Measurements from ENCODE around the gene ATIC. TPM values are rescaled to one million over a fixed set of nuclear protein-coding genes. Genes with fewer than 3 reads are reported as not detected.
A peak's percentile ranks its signal among the peaks of the same experiment; 100 is the strongest.

Gene ATIC
- total RNA-seq, 1 donor from 2014 or later, result 43.2 TPM

DNA sequence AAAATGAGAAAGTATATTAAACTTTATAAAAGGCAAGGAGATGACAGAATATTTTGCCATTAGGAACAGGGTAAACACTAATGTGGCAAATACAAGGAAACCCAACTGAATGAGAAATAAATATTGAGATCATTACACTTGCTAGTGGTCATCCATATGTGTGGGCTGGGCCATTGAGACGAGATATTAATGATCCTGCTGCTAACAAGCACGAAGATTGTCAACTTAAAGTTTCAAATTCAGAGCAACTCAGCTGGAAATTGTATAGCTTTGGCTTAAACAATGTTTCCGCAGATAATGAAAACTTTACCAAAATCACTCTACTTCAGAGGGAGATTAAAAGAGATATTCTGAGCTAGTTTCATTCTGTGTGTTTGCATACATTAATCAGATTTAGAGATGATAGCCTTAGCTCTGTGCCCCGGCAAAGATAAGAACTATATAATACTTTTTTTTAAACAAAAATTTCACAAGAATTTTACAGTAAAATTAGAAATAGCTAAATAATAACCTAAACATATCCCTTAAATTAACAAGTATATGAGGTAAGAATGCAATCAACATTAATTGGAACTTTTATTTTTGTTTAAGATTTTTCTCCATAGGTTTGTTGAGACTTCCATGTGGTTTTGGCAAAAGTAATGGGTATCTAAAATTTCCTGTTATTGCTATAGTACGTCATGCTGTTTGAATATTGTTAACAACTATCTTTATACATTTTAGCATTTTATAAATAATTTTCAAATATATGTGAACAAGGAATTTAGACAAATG lies 84.0 kb downstream of the ATIC start:
- ATAC-seq (no peak), DNase-seq (ENCODE audit: low spot score) (no peak)

DNA sequence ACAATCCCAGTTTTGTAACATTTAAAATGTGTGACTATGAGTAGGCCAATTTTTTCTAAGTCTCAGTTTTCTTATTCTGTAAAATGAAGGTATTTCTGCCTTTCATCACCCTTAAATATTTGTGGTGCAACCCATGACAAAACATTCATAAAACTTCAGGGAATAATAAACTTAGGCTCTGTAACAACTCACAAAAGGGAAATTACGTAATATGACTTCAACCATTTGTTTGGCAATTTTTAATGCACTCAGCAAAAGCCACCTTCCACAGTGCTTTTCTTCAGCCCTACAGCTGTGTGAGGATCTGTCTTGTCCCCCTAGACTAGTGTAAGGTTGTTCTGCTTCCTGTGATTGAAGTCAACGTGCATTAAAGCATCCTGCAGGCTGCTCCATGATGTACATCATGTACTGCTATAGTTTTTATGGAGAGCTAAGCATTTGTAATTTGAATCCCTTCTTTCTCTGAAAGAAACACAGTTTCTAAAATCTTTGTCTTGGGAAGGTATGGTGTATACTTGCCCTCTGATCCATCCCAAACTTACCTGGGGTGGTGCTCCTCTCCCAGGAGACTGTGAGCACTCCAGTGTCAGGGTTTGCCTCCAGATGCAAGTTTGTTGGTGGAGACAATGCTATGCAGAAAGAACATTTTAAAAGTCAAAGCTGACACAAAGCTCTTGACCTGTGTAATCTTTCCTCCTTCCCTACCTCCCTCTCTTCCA lies 84.9 kb downstream of the ATIC start:
- no peak for ATAC-seq
- no peak for DNase-seq (ENCODE audit: low spot score)

DNA sequence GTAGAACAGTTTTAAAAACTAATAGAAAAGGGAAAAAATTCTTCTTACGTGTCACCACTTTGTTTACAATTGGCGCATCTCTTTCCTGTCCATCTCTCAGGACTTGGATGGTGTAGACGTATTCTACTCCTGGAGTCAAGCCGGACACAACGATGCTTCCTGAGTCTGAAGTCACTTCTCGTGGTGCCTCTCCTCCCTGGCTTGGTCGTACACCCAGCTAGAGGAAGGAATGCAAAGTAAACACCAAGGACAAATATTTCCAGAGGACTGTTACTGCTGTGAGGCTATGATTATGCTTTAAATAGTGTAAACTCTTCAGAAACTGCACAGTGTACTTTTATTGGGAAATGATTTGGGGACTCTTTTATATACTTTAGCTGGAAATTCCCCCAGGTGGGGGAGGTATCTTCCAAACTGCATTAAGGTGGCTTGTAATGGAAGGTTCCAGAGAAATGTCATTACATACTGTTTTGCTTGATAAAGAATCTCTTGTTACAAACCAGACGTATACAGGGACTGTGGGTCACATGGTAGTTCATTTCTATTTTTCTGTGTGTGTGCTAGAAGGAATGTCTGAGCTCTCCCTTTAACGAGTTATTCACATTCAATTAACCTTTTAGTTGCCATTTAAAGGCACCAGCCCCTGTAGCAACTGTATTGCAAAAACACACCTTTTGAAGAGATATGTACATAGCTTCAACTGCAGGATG lies 85.9 kb downstream of the ATIC start:
- DNase-seq (ENCODE audit: low spot score) (no peak), ATAC-seq (peak; percentile 36)

DNA sequence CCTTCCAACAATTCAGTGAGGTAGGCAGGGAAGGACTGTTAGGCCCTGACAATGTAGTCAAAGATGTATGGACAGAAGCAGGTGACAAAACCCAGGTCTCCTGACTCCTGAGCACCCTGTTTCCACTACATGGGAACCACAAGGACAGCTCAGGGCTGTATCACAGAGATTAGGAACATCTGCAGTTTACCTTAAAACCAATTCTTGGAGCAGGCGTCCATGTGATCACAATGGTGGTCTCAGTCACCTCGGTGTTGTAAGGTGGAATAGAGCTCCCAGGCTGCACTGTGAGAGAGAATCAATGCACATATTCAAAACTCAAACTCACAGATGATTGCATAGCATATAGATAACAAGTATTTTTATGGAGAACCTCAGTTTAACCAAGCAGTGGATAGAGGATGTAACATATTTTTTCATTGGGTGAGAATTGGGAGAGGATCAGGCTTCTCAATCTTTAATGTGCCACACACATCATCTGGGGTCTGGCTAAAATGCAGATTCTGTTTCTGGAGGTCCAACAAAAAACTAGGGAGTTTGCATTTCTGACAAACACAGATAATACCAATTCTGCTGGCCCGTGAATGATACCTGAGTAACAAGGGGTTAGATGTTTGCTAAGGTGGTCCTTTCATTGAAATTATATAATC lies 87.3 kb downstream of the ATIC start:
- ATAC-seq (peak; percentile 14), DNase-seq (ENCODE audit: low spot score) (no peak)

Other genes with a start within 250 kb of the ATIC start
- gene ABCA12, start 173.4 kb upstream of the ATIC start, total RNA-seq, result not detected
- 1,295 TPM for gene FN1, start 124.0 kb downstream of the ATIC start, total RNA-seq

All from left lobe of liver (tissue), 2 donors.